HG02870 (cell line): ENCODE results near the gene MLLT3.

Experiments
- ATAC-seq: cut with Tn5 transposase; IDR thresholded peaks from one replicate; pipeline ENCODE4 v1.9.1; 2021; ENCODE audit warnings: mild to moderate bottlenecking, moderate library complexity; ENCODE audit not compliant: unreplicated experiment

Gene MLLT3

GRCh38 chr9:20353931-20354652, 268.2 kb downstream of the MLLT3 start:
- ATAC-seq: peak; percentile 36

DNA sequence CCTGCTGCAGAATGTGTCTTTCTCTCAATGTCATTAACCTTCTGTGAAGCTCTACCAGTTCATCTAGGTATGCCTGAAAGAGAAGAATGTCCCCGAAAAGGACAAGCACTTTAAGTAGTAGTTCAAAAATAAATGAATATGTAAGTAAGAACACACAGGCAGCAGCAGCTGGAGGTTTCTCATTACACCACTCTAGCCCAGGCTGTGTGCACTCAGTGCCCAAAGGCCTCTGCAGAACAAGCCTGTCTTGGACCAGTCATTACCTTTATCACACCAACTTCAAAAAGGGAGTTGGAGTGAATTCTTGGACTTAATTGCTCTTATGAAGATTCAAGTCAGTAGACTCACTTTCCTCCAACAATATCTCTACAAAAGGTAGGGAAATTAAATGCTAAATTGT, 268.8 kb downstream of the MLLT3 start:
- ATAC-seq: peak; percentile 30

DNA sequence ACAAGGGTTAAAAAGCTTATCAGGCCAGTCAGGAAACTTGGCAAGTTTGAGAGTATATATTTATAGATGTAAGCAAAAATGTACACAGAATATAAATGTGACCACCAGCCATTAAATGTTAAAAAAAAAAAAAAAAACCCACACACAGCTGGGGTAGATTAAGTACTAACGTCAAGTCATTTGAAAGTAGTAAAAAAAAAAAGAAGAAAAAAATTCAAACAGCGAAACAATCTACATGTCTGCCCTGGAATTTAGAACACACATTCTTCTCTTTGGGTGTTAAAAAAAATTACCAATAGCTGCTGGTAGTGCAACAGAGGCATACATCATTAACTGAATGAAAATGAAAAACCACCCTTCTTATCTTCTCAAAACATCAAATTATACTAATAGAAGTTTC, 269.7 kb downstream of the MLLT3 start:
- ATAC-seq: no peak

- no peak for ATAC-seq
These were observed 270.6 kb downstream of the MLLT3 start for GRCh38 chr9:20351715-20352114.

- ATAC-seq: no peak
These were observed 272.7 kb downstream of the MLLT3 start for GRCh38 chr9:20349568-20349967.

DNA sequence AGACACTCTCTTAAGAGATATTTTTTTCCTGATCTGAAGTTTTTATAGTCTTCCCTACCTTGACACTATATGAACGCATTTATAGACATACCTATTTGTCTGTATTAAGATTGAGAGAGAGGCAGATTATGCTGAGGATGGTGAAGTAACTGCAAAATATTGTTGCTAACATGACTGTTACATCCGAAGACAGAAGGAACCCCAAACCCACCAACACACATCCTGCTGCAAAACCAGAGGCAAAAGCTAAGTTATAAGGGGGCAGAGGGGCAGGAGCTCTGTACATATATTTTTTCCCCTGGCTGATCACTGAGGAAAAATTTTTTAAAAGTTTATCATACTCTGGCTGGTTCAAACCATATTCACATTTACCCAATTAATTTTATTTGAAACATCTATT, 279.0 kb downstream of the MLLT3 start:
- ATAC-seq: no peak

DNA sequence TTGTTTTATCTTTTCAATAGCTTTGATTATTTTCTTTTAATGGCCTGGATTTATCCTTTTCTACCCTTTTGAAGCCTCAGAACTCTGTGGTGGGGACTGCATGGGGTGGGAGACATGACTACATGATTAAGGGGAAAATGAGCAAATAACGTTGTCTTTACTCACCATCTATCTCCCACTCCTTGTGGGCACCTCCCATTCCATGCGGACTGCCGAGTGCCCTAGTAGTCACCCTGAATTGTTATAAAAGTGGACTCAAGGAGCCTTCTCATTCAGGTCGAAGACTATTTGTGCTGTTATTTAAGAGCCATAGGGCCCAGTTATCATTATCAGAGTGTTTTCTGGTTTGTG, 281.8 kb downstream of the MLLT3 start:
- no peak for ATAC-seq

GRCh38 chr9:20335668-20336332, 286.5 kb downstream of the MLLT3 start:
- ATAC-seq: no peak

- no peak for ATAC-seq
These were observed 288.3 kb downstream of the MLLT3 start for GRCh38 chr9:20333991-20334390.

- peak; percentile 88 for ATAC-seq
These were observed 291.1 kb downstream of the MLLT3 start for GRCh38 chr9:20331095-20331685.

DNA sequence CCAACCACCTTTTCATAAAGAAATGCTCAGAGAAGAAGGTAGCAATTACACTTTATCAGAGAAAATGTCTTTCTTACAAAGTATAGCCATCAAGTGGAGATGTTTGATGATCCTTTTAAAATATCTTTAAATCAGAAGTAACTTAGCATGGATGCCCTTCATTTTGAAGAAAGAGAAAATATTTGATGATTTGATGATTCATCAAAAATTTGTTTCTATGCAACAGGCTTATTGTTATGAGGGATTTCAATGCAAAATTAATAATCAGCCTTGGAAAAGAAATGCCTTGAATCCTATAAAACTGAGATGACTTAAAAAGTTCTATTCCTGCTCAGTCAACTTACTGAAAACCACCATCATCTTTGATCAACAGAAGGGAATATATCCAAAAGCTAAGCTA, 291.6 kb downstream of the MLLT3 start:
- ATAC-seq: no peak

DNA sequence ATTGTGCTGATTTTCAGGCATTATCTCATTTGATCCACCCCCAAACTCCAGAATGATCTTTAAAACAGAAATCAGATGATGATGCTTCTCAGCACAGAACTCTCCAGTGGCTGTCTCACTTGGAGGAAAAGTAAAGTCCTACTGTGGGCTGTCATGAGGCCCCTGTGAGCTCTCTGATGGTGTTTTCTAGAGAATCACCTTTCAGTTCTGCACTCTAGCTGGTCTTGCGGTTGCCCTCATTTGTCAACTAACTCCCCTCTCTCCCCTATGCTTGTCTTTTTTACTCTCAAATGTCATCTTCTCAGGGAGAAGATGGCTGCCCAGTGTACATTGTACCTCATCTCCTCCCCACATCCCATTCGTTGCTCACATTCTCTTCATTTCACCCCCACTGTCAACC, 295.8 kb downstream of the MLLT3 start:
- ATAC-seq: no peak

GRCh38 chr9:20325008-20325407, 297.3 kb downstream of the MLLT3 start:
- no peak for ATAC-seq

DNA sequence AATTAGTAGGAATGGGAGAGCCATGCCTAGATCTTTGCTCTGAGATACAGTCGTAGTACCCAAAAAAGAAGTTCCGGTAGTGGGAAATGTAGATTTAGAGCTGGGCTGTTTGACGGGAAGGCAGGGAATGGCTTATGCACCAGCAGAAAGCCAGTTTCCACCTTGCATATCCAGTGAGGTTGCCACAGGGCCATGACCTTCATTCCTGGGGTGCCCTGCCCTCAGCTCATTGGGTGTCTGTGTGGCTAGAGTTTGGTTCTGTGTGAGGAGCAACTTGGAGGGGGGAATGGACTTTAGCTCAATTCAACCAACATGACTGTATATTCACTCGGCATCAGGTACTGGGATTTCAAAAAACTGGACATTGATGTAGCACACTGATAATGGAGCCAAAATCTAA, 300.1 kb downstream of the MLLT3 start:
- no peak for ATAC-seq

- ATAC-seq: no peak
These were observed 300.7 kb downstream of the MLLT3 start for GRCh38 chr9:20321423-20322082.

DNA sequence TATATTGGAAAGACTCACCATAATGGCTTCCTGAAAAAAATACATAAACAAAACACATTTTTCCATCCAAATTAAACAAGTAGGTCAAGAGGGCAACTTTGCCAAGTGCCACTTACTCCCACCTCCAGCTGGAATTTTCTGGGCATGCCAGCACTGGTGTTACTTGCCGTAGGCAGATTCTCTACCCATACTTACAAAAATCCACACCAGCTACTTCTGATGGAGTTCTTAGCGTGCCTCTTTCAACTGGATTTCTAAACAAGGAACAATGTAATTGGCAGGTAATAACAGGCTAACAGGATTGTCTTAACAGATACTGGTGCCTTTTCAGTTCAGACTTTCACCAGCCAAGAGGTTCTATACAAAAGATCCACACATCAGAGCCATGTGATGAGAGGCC, 301.4 kb downstream of the MLLT3 start:
- ATAC-seq: no peak

DNA sequence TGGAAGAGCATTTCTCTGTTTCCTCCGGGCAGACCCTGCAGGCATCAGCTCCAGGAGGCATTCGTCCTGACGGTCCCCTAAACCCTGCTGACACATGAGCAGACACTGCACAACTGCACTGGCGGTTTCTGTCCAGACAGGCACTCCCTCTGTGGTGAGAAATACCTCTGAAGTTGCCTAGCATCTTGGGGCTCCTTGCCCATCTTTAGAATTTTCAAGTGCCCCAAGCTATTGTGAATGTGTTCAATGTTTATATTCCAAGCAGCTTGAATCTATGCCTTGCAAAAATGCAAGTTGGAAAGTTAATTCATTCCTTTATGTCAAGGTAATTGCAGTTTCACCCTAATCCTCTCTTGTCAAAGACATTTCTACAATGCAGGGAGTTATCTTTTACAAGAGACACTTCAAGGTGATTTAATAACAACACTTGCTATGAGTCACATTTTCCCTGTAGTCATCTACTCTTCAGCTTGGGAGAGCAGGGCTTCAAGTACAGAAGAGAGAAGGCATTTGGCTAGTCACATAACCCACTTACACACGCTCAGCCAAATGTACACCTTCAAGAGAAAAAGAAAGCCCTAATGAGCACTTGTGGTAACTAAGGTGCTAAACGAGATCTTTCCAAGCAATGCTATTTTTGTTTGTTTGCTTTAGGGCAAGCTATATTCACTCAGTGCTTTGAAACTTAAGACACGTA, 302.5 kb downstream of the MLLT3 start:
- ATAC-seq: no peak

DNA sequence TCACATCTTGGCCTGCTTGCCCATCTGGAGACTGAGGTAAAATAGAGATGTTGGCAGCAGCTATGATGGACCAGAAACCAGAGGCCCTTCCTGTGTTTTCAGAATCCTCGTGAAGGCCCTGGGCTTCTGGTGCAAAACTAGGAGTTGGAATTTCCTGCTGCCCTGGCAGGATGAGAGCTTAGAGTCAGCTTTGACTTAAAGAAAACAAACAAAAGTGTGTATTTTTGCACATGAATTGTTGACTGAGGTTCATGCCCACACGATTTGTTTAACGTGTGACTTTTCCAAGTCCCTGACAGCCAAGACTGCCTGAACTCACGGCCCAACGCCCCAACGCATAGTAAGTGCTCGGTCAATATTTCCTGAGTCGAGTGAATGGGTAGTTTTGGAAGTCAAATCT, 303.1 kb downstream of the MLLT3 start:
- ATAC-seq: no peak

GRCh38 chr9:20317701-20318100, 304.6 kb downstream of the MLLT3 start:
- no peak for ATAC-seq

GRCh38 chr9:20316372-20316771, 305.9 kb downstream of the MLLT3 start:
- no peak for ATAC-seq

GRCh38 chr9:20315677-20316076, 306.6 kb downstream of the MLLT3 start:
- ATAC-seq: no peak
